Fibroblast of gingiva (primary cell): ENCODE data around the gene BCL2A1.
"Not testable (repeated sequence)": the region's sequence is repeated elsewhere in the genome, so short reads cannot be mapped to it uniquely, and the experiment has no call there.

Experiments
- DNase-seq: peaks from one replicate; pipeline ENCODE4 v3.0.0-alpha.2; 2011; ENCODE audit warnings: low read depth

The BCL2A1 gene

GRCh38 chr15:79989183-79989582, 18.2 kb upstream of the BCL2A1 start:
- no peak for DNase-seq

GRCh38 chr15:79988448-79989117, 17.6 kb upstream of the BCL2A1 start:
- no peak for DNase-seq

- no peak for DNase-seq
Measured at GRCh38 chr15:79987969-79988368, 17.0 kb upstream of the BCL2A1 start.

DNA sequence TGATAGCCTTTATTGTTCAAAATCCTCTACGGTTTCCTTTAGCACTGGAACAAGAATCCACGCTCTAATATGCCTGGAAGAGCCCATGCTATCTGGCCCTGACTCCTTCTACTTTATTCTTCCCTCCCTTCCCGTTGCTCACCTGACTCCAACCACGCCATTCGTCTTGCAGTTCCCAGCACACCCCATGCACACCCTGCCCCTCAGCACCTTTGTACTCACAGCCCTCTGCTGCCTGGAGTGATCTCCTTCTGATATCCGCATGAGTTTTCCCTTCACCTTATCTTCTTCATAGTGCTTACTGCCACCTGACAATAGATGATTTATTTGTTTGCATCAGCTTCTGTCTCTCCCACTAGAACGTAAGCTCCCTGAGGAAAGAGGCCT, 16.6 kb upstream of the BCL2A1 start:
- no peak for DNase-seq

DNA sequence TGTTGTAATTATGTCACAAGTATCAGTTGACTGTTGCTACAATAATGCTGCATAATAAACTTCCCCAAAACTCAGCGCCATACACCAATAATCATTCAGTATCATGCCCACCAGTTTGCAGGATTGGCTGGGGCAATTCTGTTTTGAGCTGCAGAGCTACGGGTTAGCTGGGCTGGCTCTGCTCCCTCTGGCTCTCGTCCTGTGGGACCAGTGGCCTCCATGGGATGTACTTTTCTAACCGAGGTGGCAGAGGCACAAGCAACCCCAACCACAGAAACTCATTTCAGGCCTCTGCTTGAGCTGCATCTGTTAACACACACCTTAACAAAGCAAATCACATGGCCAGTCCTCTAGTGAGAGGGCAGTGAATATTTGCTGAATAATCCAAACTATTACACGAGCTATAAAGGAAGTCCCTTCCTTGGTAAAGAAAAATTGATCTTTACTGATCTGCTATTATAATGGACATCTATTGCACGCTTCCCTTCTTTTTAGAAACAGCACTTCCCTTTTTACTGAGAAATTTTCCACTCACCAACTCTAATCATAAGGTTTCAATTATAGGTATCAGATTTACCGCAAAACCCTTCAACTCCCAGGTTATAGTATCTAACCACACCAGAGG, 10.9 kb upstream of the BCL2A1 start:
- no peak for DNase-seq

GRCh38 chr15:79978655-79979514, 7.9 kb upstream of the BCL2A1 start:
- peak; percentile 84 for DNase-seq

DNA sequence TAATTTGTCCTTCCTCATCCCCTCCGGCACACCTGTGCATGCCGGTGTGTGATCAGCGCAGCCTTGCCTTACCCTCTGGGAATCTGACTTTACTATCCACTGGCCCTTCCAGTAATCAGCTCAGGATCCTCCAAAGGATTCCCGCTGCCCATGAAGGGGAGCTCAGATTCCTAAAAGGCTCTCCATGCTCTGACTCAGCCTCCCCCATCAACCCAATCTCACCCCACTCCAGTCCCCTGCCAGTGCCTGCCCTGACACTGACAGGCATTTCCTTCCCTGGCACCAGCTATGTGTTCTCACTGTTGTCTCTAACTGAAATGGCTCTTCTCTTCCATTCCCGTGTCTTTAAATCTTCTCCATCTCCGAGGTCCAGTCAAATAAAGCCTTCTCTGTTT, 7.3 kb upstream of the BCL2A1 start:
- DNase-seq: no peak

GRCh38 chr15:79977431-79978054, 6.5 kb upstream of the BCL2A1 start:
- DNase-seq: no peak

DNA sequence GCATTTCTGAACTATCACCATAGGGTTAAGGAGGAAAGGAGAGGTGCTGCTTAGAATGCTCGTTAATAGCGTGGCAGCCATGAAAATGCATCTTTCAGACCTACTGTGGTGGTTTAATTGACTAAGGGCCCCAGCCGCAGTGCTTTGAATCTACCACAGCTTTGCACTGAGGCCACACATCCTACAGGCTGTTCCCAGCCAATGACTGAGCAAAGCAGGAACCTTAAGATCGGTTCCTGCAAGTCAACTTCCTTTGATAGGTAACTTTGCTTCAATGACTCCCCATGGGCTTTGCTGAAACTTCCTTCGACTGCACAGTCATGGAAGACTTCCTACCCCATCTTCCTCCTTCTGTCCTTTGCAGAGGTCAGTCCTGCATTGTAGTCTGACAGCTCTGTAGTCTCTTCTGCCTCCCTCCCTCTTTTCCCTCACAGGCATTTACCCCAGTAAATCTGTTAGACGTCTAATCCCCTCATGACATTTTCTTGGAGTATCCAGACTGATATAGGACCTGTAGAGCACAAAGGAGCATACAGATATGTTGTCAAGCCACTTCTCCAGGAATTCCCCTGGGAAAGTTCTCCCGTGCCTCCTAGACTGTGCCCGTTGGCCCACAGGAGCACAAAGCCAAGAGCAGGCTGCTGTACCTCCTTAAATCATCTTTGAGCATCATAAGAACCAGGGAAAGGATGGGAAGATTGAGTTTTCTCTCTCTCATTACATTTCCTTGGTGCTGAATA, 2.6 kb upstream of the BCL2A1 start:
- DNase-seq: no peak

- DNase-seq: no peak
Measured at GRCh38 chr15:79972863-79973262, 1.9 kb upstream of the BCL2A1 start.

DNA sequence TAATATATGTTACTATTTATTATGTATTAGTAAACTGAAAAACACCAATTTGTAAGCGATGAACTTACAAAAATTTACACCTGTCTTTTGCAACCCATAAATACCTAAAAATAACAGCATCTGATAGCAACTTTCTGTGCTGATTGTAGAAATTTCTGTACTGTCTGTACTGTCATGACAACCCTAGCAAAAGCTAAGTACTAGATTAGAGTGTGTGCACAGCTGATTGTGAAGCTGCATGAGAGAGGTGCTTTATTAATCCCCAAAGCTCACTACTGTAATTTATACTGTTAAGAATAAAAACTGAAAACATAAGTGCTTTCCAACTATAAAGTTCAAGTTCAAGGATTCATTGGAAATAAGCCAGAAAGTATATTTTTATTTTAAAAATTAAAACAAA, 815 bp downstream of the BCL2A1 start:
- no peak for DNase-seq

- DNase-seq: no peak
Measured at GRCh38 chr15:79969146-79969545, 1.9 kb downstream of the BCL2A1 start.

DNA sequence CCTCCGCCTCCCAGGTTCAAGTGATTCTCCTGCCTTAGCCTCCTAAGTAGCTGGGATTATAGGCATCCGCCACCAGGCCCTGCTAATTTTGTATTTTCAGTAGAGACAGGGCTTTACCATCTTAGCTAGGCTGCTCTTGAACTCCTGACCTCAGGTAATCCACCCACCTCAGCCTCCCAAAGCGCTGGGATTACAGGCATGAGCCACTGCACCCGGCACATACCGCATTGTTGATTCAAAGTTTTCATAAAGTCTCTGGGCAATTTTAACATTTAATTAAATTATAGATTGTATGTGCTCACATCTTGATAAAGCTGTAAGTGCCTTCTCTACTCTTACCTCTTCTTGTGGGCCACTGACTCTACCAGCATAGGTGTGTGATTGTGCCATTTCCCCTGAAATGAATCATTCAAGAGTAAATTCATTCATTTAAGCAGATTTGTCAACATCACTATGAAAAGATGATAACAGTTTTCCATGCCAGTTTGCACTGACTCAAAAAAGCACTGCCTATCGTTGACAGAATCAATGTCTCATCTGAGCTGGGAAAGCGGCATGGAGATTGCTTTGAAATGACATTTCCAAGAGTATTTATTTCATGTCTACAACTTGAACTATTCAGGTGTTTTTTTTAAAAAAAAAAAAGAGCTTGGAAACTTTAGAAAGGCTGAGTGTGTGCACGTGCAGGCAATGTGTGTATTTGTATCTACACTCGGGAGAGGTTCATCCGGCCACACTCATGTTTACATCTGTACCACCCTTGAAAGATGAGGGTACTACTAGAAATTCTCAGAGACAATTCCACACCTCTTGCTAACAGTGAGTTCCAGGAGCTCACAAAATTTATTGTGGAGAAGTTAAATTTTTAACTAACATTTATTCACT, 3.5 kb downstream of the BCL2A1 start:
- no peak for DNase-seq

GRCh38 chr15:79966634-79967297, 4.2 kb downstream of the BCL2A1 start:
- no peak for DNase-seq

DNA sequence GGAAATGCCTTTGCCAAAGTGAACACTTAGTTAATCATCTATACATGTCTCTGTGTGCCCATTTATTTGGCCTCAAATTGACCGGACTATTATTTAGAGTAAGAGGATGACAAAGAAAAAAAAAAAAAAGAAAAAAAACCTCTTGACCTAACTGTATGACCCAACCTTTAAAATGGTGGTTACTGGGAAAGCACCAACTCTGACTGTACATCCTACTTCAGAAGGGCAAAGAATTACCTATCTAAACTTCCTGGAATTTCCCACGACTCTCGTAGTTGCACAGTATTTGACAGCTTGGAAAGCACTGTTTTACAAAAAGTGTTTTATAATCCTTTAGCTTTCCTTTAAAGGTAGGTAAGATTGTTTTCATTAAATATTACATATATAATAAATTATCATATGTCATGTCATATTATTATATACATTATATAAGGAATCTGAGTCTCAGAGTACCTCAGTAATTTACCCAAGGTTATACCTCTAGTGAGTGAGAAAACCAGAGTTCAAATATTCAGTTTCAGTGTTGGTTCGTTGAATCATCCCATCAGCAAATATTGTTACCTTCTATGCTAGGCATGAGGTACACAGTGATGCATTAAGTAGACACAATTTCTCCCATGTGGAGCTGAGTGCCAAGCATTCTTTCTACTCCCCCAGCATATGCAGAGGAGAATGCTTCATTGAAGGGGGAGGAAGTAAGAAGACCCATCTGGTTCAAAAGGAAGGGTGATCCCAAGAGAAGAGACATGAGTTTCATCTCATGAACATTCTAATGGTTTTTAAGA, 5.0 kb downstream of the BCL2A1 start:
- no peak for DNase-seq

GRCh38 chr15:79964232-79964805, 6.7 kb downstream of the BCL2A1 start:
- no peak for DNase-seq

DNA sequence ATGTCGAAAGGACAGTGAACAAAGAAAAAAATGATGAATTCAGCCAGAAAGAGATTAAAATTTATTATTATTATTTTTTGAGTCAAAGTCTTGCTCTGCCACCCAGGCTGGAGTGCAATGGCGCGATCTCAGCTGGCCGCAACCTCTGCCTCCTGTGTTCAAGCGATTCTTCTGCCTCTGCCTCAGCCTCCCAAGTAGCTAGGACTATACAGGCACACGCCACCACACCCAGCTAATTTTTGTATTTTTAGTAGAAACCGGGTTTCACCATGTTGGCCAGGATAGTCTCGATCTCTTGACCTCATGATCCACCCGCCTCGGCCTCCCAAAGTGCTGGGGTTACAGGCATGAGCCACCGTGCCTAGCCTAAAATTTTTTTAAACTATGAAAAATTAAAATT, 8.1 kb downstream of the BCL2A1 start:
- DNase-seq: not testable (repeated sequence)

DNA sequence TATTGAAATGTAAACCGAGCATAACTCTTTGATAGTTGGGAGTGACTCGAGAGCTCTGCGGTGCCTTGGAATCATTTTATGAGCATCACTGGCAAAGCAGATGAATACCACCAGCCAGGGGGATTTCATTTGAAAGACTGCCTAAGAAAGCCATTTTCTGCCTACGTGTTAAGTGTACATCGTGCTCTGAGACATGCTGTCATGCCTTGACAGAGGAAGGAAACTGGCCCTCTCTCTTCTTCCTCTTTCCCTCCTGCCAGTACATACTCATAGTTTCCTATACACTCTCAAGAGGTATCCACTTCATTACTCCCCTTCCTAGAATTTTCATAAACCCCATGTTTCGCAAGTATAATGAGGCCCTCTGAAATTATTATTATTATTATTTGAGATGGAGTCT, 8.8 kb downstream of the BCL2A1 start:
- DNase-seq: no peak

DNA sequence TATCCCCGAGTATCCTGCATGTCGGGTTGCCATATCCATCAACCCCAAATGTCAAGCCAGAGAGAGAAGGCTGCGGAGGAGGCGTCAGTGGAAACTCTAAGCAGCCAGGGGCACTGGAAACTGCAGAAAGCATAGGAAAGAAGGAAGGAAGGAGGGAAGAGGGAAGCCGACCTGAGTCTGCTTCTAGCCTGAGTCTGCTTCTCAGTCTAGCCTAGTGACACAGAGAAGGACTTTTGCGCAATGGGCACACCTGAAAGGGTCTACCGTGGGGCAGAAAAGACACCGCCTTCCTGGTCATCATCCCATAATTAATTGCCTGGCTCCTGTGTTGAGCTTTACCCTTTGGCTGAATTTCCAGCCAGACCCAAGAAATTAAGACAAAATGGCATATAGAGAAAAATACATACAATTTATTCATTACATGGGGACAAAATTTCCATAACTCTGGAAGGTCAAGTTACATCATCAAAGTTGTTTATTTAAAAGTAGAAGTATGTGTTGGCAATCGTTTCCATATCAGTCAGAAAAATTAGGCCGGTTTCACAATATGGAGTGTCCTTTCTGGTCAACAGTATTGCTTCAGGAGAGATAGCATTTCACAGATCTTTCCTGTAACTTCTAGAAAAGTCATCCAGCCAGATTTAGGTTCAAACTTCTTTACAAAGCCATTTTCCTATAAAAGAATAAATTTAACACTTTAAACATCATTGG, 10.3 kb downstream of the BCL2A1 start:
- peak; percentile 74 for DNase-seq
